IPS DF 6.9 (cell line): Measurements from ENCODE around the gene SLC6A6.

Source experiments
- DNase-seq: peaks from one replicate; pipeline ENCODE4 v3.0.0-alpha.2; 2013; ENCODE audit warnings: low read depth, low spot score
- H3K27ac ChIP-seq: one replicate; pipeline ENCODE4 v1.5.1; 2013; ENCODE audit warnings: low read length, control low read depth
- H3K27me3 ChIP-seq: 2 replicates; pipeline ENCODE4 v1.6.1; 2013; ENCODE audit warnings: mild to moderate bottlenecking, low read length; ENCODE audit not compliant: control insufficient read depth, insufficient read depth
- H3K36me3 ChIP-seq: 2 replicates; pipeline ENCODE4 v1.6.1; 2013; ENCODE audit warnings: low read length; ENCODE audit not compliant: control insufficient read depth, insufficient read depth
- H3K4me1 ChIP-seq: 2 replicates; pipeline ENCODE4 v1.6.1; 2013; ENCODE audit warnings: low read length; ENCODE audit not compliant: control insufficient read depth, insufficient read depth
- H3K4me3 ChIP-seq: 2 replicates; pipeline ENCODE4 v1.5.1; 2013; ENCODE audit warnings: mild to moderate bottlenecking, low read length
- H3K9me3 ChIP-seq: 2 replicates; pipeline ENCODE4 v1.6.1; 2013; ENCODE audit warnings: low read length, inconsistent platforms; ENCODE audit not compliant: control insufficient read depth, insufficient read depth
- WGBS: extraction: QIAGEN DNeasy Blood & Tissue Kit; methylation state at CpG from one replicate; pipeline ENCODE4 v1.1.7; 2013; ENCODE audit warnings: mixed read lengths, missing lambda C conversion rate; ENCODE audit not compliant: insufficient read length, insufficient coverage; 5-methylcytosine and 5-hydroxymethylcytosine counted together

Gene SLC6A6

GRCh38 chr3:14455571-14456317 is 53.3 kb downstream of the SLC6A6 start:
- no peak overlapping the region for H3K27ac ChIP-seq
- no CpG with 5 or more reads among the region's 6 CpGs for WGBS
- 0 out of 2 replicates have a peak, but pooled peaks cover 2% of the 10 kb centered on the region for H3K4me1 ChIP-seq
- no peak overlapping the region for H3K4me3 ChIP-seq
- no peaks in the 10 kb centered on the region for H3K27me3 ChIP-seq
- peaks cover 19% of the 10 kb centered on the region for H3K36me3 ChIP-seq
- no peaks in the 10 kb centered on the region for H3K9me3 ChIP-seq
- no peak for DNase-seq

DNA sequence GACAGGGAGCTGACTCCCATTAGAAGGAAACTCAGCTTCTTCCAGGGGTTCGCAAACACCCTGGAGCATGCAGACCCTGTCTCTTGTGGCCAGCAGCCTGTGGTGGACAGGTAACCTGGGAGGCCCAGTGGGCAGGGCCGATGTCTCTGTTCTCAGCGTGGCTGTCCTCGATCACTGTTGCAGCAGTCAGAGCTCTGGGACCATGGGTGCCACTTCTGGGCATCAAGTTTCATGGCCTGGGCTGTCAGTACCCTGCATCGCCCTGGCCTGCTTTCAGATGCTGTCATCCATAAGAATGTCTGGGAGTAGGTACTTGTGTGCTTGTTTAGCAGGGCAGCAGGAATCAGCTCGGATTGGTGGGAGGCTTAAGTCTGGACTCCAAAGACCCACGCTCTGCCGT is 54.4 kb downstream of the SLC6A6 start:
- Histone ChIP-seq H3K4me3 (no peak overlapping the region), H3K27ac (no peak overlapping the region), H3K36me3 (peaks cover 22% of the 10 kb centered on the region), H3K27me3 (no peaks in the 10 kb centered on the region), H3K9me3 (no peaks in the 10 kb centered on the region), H3K4me1 (0 out of 2 replicates have a peak, but pooled peaks cover 2% of the 10 kb centered on the region)
- WGBS, result no CpG with 5 or more reads among the region's 8 CpGs
- no peak for DNase-seq

- H3K27ac ChIP-seq, result no peak overlapping the region
- H3K36me3 ChIP-seq, result peaks cover 17% of the 10 kb centered on the region
These were observed 55.1 kb downstream of the SLC6A6 start for GRCh38 chr3:14457481-14457880.

DNA sequence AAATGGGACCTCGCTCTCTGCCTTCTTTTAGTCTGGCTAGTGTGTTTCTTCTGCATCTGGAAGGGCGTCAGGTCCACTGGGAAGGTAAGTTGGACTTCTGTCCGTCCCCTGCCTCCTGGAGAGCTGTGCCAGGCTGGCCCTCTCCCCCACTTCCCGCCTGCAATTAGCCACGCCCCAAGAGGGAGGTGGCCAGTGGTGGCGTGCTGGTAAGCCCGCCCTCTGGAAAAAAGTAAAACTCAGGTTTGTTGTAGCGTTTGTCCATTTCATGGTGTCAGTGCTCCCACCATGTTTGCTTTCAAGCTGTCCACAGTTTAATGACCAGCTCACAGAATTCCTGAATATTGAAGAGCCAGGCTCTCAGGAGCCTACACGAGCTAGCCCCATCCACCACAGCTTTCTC is 55.6 kb downstream of the SLC6A6 start:
- no peaks in the 10 kb centered on the region for H3K9me3 ChIP-seq
- WGBS, result no CpG with 5 or more reads among the region's 9 CpGs
- no peak overlapping the region for H3K4me3 ChIP-seq
- H3K4me1 ChIP-seq, result 0 out of 2 replicates have a peak, but pooled peaks cover 2% of the 10 kb centered on the region
- no peaks in the 10 kb centered on the region for H3K27me3 ChIP-seq
- no peak overlapping the region for H3K27ac ChIP-seq
- H3K36me3 ChIP-seq, result peaks cover 17% of the 10 kb centered on the region
- DNase-seq, result peak; percentile 27

More at GRCh38 chr3:14457481-14457880, 55.1 kb downstream of the SLC6A6 start:
- Histone ChIP-seq H3K9me3 (no peaks in the 10 kb centered on the region), H3K4me1 (0 out of 2 replicates have a peak, but pooled peaks cover 2% of the 10 kb centered on the region), H3K4me3 (no peak overlapping the region), H3K27me3 (no peaks in the 10 kb centered on the region)
- no peak for DNase-seq
- no CpG with 5 or more reads among the region's 5 CpGs for WGBS

DNA sequence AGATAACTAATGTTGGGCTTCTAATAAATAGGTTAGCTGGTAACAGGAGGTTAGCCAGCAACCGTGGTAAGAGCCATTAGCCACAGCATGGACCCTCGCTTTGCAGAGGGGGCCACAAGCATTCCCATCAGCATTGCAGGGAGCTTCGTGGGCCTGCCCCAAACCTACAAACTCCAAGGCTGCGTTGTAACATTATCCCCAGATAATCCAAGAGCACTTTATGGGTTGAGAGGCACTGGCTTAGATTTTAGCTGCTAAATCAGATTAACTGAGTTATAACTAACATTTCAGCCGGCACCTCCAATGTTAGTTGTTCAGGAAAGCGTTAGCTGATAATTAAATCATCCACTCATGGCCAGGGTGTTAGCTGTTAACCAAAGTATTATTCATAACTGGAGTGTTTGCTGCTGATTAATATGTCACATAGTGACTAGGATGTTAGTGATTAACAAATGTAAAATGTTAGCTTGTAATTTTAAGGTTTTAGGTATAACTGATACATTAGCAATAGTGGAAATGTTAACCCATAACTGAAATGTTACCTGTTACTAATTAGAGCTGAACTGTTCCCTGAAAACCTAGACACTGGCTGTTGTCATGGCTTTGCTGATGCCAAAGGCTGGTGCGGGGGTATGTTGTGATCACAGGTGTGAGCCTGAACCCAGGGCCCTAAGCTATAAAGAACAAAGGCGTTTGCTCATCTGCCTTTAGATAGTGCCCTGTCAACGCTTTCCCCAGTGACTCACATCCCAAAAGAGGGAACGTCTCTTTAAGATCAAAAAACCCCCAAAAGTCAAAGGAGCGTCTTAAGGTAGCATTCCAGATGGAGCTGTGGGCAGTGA is 56.2 kb downstream of the SLC6A6 start:
- Histone ChIP-seq H3K4me1 (0 out of 2 replicates have a peak, but pooled peaks cover 2% of the 10 kb centered on the region), H3K27ac (no peak overlapping the region), H3K27me3 (no peaks in the 10 kb centered on the region), H3K9me3 (no peaks in the 10 kb centered on the region), H3K36me3 (peaks cover 17% of the 10 kb centered on the region), H3K4me3 (no peak overlapping the region)
- no CpG with 5 or more reads among the region's 11 CpGs for WGBS
- no peak for DNase-seq

- H3K9me3 ChIP-seq, result no peaks in the 10 kb centered on the region
- no peak overlapping the region for H3K27ac ChIP-seq
- no peaks in the 10 kb centered on the region for H3K27me3 ChIP-seq
- no peak for DNase-seq
- peaks cover 21% of the 10 kb centered on the region for H3K36me3 ChIP-seq
- no CpG with 5 or more reads among the region's 5 CpGs for WGBS
- no peak overlapping the region for H3K4me3 ChIP-seq
- 0 out of 2 replicates have a peak, but pooled peaks cover 2% of the 10 kb centered on the region for H3K4me1 ChIP-seq
These were observed 57.0 kb downstream of the SLC6A6 start for GRCh38 chr3:14459384-14459783.

DNA sequence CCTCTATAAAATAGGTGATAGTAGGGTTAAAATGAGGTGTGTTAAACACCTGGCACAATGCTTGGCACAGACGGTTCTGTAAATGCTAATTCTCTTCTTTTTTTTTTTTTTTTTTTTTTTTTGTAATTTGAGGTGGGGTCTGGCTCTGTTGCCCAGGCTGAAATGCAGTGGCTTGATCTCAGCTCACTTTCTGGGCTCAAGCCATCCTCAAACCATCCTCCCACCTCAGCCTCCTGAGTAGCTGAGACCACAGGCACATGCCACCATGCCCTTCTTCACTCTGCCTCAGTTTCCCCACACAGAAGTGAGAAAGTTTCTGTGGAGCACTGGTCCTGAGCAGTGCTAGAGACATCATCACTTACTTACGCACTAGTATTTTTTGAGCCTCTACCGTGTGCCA is 57.4 kb downstream of the SLC6A6 start:
- no CpG with 5 or more reads among the region's 3 CpGs for WGBS
- Histone ChIP-seq H3K27me3 (no peaks in the 10 kb centered on the region), H3K36me3 (peaks cover 18% of the 10 kb centered on the region), H3K27ac (no peak overlapping the region), H3K9me3 (no peaks in the 10 kb centered on the region), H3K4me3 (no peak overlapping the region), H3K4me1 (0 out of 2 replicates have a peak, but pooled peaks cover 2% of the 10 kb centered on the region)
- DNase-seq, result no peak

GRCh38 chr3:14460342-14461005 is 58.1 kb downstream of the SLC6A6 start:
- Histone ChIP-seq H3K27me3 (no peaks in the 10 kb centered on the region), H3K36me3 (peaks cover 15% of the 10 kb centered on the region), H3K9me3 (no peaks in the 10 kb centered on the region), H3K27ac (no peak overlapping the region), H3K4me1 (0 out of 2 replicates have a peak, but pooled peaks cover 2% of the 10 kb centered on the region), H3K4me3 (no peak overlapping the region)
- no CpG with 5 or more reads among the region's 9 CpGs for WGBS
- DNase-seq, result no peak

- Histone ChIP-seq H3K4me1 (0 out of 2 replicates have a peak, but pooled peaks cover 2% of the 10 kb centered on the region), H3K27ac (no peak overlapping the region), H3K4me3 (no peak overlapping the region), H3K36me3 (peaks cover 17% of the 10 kb centered on the region), H3K9me3 (no peaks in the 10 kb centered on the region), H3K27me3 (no peaks in the 10 kb centered on the region)
- WGBS, result no CpG with 5 or more reads among the region's 13 CpGs
- no peak for DNase-seq
These were observed 58.8 kb downstream of the SLC6A6 start for GRCh38 chr3:14461006-14461747.
